GM18870 (cell line): Measurements from ENCODE around the gene TRIM16.
"Not testable (repeated sequence)": the region's sequence is repeated elsewhere in the genome, so short reads cannot be mapped to it uniquely, and the experiment has no call there.

Experiments
- ATAC-seq: cut with Tn5 transposase; IDR thresholded peaks from one replicate; pipeline ENCODE4 v1.9.1; 2021; ENCODE audit warnings: moderate library complexity; ENCODE audit not compliant: unreplicated experiment

The TRIM16 gene

GRCh38 chr17:15619331-15620058 lies 64.6 kb downstream of the TRIM16 start, which contains the start of gene FBXW10B:
FBXW10B (minus strand) TSS chr17:15619704; CDS start chr17:15619512, 192 bp downstream.
- not testable (repeated sequence) for ATAC-seq

- ATAC-seq = not testable (repeated sequence)
Observed at GRCh38 chr17:15616828-15617227, 67.3 kb downstream of the TRIM16 start.

- not testable (repeated sequence) for ATAC-seq
Observed at GRCh38 chr17:15615850-15616249, 68.3 kb downstream of the TRIM16 start.

GRCh38 chr17:15613111-15613510 lies 71.0 kb downstream of the TRIM16 start:
- ATAC-seq = not testable (repeated sequence)

GRCh38 chr17:15592960-15593359 lies 91.2 kb downstream of the TRIM16 start:
- ATAC-seq = not testable (repeated sequence)

GRCh38 chr17:15591986-15592385 lies 92.1 kb downstream of the TRIM16 start:
- not testable (repeated sequence) for ATAC-seq

GRCh38 chr17:15590844-15591243 lies 93.3 kb downstream of the TRIM16 start:
- ATAC-seq = not testable (repeated sequence)

GRCh38 chr17:15589544-15590536 lies 94.3 kb downstream of the TRIM16 start:
- ATAC-seq = peak; percentile 61

- not testable (repeated sequence) for ATAC-seq
Observed at GRCh38 chr17:15588017-15588416, 96.1 kb downstream of the TRIM16 start.

GRCh38 chr17:15583313-15583712 lies 100.8 kb downstream of the TRIM16 start:
- ATAC-seq = not testable (repeated sequence)

GRCh38 chr17:15581462-15581861 lies 102.6 kb downstream of the TRIM16 start:
- ATAC-seq = not testable (repeated sequence)
